GM21737 (cell line): ENCODE measurements around the gene DOCK1.
"Not testable (repeated sequence)": the region's sequence is repeated elsewhere in the genome, so short reads cannot be mapped to it uniquely, and the experiment has no call there.

Source experiments
- ATAC-seq: cut with Tn5 transposase; IDR thresholded peaks from one replicate; pipeline ENCODE4 v1.9.1; 2021; ENCODE audit warnings: mild to moderate bottlenecking, moderate library complexity; ENCODE audit not compliant: unreplicated experiment

DOCK1 gene

GRCh38 chr10:126902157-126902556 lies 3.1 kb upstream of the DOCK1 start:
- no peak for ATAC-seq

GRCh38 chr10:126903656-126904360 lies 1.4 kb upstream of the DOCK1 start:
- no peak for ATAC-seq

- ATAC-seq, result no peak
These were observed 761 bp upstream of the DOCK1 start for GRCh38 chr10:126904516-126904817.

- ATAC-seq, result no peak
These were observed 812 bp downstream of the DOCK1 start for GRCh38 chr10:126905776-126906703.

- ATAC-seq, result no peak
These were observed 1.6 kb downstream of the DOCK1 start for GRCh38 chr10:126906704-126907422.

GRCh38 chr10:126907423-126907970 lies 2.3 kb downstream of the DOCK1 start:
- no peak for ATAC-seq

GRCh38 chr10:126908225-126908624 lies 3.0 kb downstream of the DOCK1 start:
- no peak for ATAC-seq

GRCh38 chr10:126908729-126909128 lies 3.5 kb downstream of the DOCK1 start:
- ATAC-seq, result no peak

GRCh38 chr10:126909147-126909546 lies 3.9 kb downstream of the DOCK1 start:
- no peak for ATAC-seq

GRCh38 chr10:126910196-126910595 lies 5.0 kb downstream of the DOCK1 start:
- ATAC-seq, result no peak

- ATAC-seq, result no peak
These were observed 5.6 kb downstream of the DOCK1 start for GRCh38 chr10:126910798-126911197.

GRCh38 chr10:126911301-126911700 lies 6.1 kb downstream of the DOCK1 start:
- no peak for ATAC-seq

- no peak for ATAC-seq
These were observed 8.1 kb downstream of the DOCK1 start for GRCh38 chr10:126913316-126913715.

GRCh38 chr10:126914561-126914960 lies 9.3 kb downstream of the DOCK1 start:
- ATAC-seq, result no peak

GRCh38 chr10:126916952-126917351 lies 11.7 kb downstream of the DOCK1 start:
- ATAC-seq, result not testable (repeated sequence)

GRCh38 chr10:126917375-126917774 lies 12.1 kb downstream of the DOCK1 start:
- ATAC-seq, result no peak

- ATAC-seq, result no peak
These were observed 13.0 kb downstream of the DOCK1 start for GRCh38 chr10:126917975-126918908.

- no peak for ATAC-seq
These were observed 14.2 kb downstream of the DOCK1 start for GRCh38 chr10:126919426-126919825.

GRCh38 chr10:126921162-126921561 lies 15.9 kb downstream of the DOCK1 start:
- ATAC-seq, result no peak

- no peak for ATAC-seq
These were observed 16.8 kb downstream of the DOCK1 start for GRCh38 chr10:126921974-126922525.
